Daoy (cell line): ENCODE measurements around the gene NAGK. TPM values are rescaled to one million over a fixed set of nuclear protein-coding genes. Genes with fewer than 3 reads are reported as not detected.

Experiments
- DNase-seq: peaks from one replicate; pipeline ENCODE4 v3.0.0-alpha.2; 2015; ENCODE audit warnings: low read depth
- total RNA-seq: library from RNA; depleted of rRNA; stranded (reverse); fragments of >200 nt; shearing (Covaris generic); gene quantifications from 2 replicates; pipeline ENCODE4 v1.2.3, GENCODE V29; 2014; rRNA removed

NAGK gene
- total RNA-seq, 1 experiment from 2014 or later = 51.9 TPM

- no peak for DNase-seq
Measured at GRCh38 chr2:71108091-71108490, 39.6 kb downstream of the NAGK start.

DNA sequence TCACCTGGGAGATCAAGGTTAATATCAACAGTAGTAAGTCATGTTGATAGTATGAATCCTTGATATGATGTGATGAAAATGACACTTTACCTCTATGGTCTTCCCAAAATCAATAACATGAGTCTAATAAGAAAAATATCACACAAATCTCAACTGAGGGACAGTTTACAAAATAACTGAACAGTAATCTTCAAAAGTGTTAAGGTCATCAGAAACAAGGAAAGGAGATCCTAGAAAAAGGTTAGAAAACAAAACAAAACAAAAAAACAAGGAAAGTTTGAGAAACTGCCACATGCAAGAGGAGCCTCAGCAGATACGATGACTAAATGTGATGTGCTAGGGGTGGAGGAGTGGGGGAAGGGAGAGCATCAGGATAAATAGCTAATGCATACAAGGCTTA is 45.4 kb downstream of the NAGK start:
- no peak for DNase-seq

DNA sequence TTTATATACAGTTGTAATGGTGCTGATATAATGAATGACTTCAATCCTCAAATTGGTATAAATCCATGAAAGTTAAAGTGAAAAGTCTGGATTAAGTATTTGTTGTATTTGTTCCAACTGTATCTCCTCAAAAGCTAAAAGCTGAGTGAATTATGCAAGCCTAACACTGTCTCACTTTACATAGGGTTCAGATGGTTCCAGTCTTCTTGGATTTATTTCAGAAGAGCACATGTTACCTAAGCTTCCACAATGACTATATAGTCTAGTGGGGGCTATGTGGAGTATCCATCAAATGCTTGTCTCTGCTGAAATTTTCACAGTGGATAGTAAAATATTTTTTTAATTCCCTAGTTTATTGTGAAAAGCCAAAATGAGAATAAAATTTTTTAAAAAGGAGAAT is 48.6 kb downstream of the NAGK start:
- no peak for DNase-seq

DNA sequence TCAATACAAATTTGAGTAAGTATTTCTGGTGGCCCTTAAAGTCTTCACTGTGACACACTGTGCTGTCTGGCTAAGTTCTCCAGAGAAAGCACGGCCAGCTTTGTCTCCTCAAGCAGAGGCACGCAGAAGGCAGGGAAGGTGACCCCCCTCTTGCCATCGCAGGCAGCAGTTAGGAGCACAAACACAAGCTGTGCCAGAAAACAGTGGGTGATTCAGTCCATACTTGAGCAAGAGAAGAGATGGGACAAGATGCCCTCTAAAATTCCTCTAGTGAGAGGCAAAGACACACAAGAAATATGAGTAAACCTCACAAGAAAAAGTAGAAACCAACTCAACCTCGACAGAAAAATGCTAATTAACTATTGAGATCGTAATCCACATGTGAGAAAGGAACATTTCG is 51.7 kb downstream of the NAGK start:
- DNase-seq = no peak

DNA sequence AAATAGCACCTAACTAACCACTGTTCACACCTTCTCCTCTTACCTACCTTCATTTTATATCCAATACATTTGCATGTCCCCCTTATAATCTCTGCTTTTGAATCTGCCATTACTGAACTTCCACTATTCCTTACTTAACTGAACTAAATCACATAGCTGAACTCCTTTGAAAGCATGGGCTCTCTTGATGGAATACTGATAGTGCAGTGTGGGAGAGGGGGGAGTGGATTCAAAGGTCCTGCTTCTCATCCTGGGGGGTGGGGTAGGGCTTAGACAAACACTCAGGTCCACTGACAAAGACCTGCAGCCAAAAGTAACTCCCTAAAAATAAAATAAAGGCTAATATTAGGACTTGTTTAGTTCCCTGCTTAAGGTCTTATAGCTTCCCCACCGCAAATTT is 53.0 kb downstream of the NAGK start:
- no peak for DNase-seq

- no peak for DNase-seq
Measured at GRCh38 chr2:71122387-71123298, 54.2 kb downstream of the NAGK start.

GRCh38 chr2:71125506-71126294 is 57.3 kb downstream of the NAGK start:
- no peak for DNase-seq

- DNase-seq = no peak
Measured at GRCh38 chr2:71126957-71127356, 58.5 kb downstream of the NAGK start.

Other genes starting within 250 kb of the NAGK start
- not detected in 2 replicates for gene CLEC4F, start 248.0 kb upstream of the NAGK start, total RNA-seq
- gene CD207, start 232.8 kb upstream of the NAGK start, total RNA-seq = not detected in 2 replicates
- 2.3 and 4.8 TPM in 2 replicates for gene VAX2, start 168.1 kb upstream of the NAGK start, total RNA-seq
- gene ATP6V1B1, start 132.7 kb upstream of the NAGK start, total RNA-seq = 0.40 TPM in 1 of 2 replicates, not detected in the other
- not detected in 2 replicates for gene ANKRD53, start 90.0 kb upstream of the NAGK start, total RNA-seq
- 22.3 and 23.9 TPM in 2 replicates for gene TEX261, start 73.8 kb upstream of the NAGK start, total RNA-seq
- gene MCEE, start 61.6 kb downstream of the NAGK start, total RNA-seq = 3.7 and 12.4 TPM in 2 replicates
- 40.7 and 41.9 TPM in 2 replicates for gene MPHOSPH10, start 62.0 kb downstream of the NAGK start, total RNA-seq
- gene PAIP2B, start 158.5 kb downstream of the NAGK start, total RNA-seq = 2.5 and 3.1 TPM in 2 replicates